ENCODE data around the gene IGSF1. TPM values are rescaled to one million over a fixed set of nuclear protein-coding genes. Genes with fewer than 3 reads are reported as not detected.
"Not testable (repeated sequence)": the region's sequence is repeated elsewhere in the genome, so short reads cannot be mapped to it uniquely, and the experiment has no call there.

Gene IGSF1
- total RNA-seq, 1 experiment from 2014 or later = 0.79 TPM

GRCh38 chrX:131257367-131257766 lies 31.7 kb downstream of the IGSF1 start:
- no peaks in the 10 kb centered on the region for H3K79me2 ChIP-seq (ENCODE audit: insufficient read depth, low read length)
- CTCF ChIA-PET = no interaction called here
- H3K27me3 ChIP-seq (ENCODE audit: insufficient read depth, low read length) = no peaks in the 10 kb centered on the region
- POLR2A ChIA-PET = no interaction called here
- no peak overlapping the region for H3K4me3 ChIP-seq (replicated peaks in 1 of 2; ENCODE audit: low read depth in 1 of 2, low read length in 2 of 2)
- no TSS peak for BruUV-seq (replicated peaks)
- no peak for ATAC-seq
- no peak overlapping the region for H3K9ac ChIP-seq (ENCODE audit: low read length)
- H3K4me2 ChIP-seq (ENCODE audit: low read length) = no peak overlapping the region
- H3K4me1 ChIP-seq (ENCODE audit: control insufficient read depth in 1 of 2, insufficient read depth in 2 of 2, low read length in 2 of 2) = no peaks in the 10 kb centered on the region
- no peak for TF ChIP-seq YY1 (IDR thresholded peaks at IDR 0.05; ENCODE audit: extremely low read depth, insufficient replicate concordance, low read depth, low read length)
- TF ChIP-seq ZNF274 (IDR thresholded peaks at IDR 0.05; ENCODE audit: low read depth, low read length) = no peak
- TF ChIP-seq POLR2AphosphoS5 (IDR thresholded peaks at IDR 0.05; ENCODE audit: low read depth, low read length) = no peak
- no peak for TF ChIP-seq ATF3 (IDR thresholded peaks at IDR 0.05)
- TF ChIP-seq SP1 (IDR thresholded peaks at IDR 0.05; ENCODE audit: low read depth) = no peak
- TF ChIP-seq SIN3A (IDR thresholded peaks at IDR 0.05; ENCODE audit: low read depth) = no peak
- TF ChIP-seq, protein P1, sequence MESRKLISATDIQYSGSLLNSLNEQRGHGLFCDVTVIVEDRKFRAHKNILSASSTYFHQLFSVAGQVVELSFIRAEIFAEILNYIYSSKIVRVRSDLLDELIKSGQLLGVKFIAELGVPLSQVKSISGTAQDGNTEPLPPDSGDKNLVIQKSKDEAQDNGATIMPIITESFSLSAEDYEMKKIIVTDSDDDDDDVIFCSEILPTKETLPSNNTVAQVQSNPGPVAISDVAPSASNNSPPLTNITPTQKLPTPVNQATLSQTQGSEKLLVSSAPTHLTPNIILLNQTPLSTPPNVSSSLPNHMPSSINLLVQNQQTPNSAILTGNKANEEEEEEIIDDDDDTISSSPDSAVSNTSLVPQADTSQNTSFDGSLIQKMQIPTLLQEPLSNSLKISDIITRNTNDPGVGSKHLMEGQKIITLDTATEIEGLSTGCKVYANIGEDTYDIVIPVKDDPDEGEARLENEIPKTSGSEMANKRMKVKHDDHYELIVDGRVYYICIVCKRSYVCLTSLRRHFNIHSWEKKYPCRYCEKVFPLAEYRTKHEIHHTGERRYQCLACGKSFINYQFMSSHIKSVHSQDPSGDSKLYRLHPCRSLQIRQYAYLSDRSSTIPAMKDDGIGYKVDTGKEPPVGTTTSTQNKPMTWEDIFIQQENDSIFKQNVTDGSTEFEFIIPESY (IDR thresholded peaks at IDR 0.05; ENCODE audit: extremely low read depth, insufficient replicate concordance, low read length) = no peak
- intact Hi-C loops (cut with micrococcal nuclease) = no loop called here
- RAD21 ChIA-PET (ENCODE audit: low non-redundant PET in 1 of 2, low total read pairs in 2 of 2, uncharacterized antibody in 2 of 2, unreplicated experiment in 2 of 2) = no interaction called here
- H3K27ac ChIP-seq (ENCODE audit: low read depth, low read length) = no peak overlapping the region
- no peaks in the 10 kb centered on the region for H3K9me2 ChIP-seq (ENCODE audit: insufficient read depth)
- H4K20me1 ChIP-seq (ENCODE audit: insufficient read depth) = no peaks in the 10 kb centered on the region
- no peak overlapping the region for H2AFZ ChIP-seq (ENCODE audit: low read depth, low read length, poor library complexity, severe bottlenecking)
- DNase-seq (ENCODE audit: low read depth, low spot score) = no peak
- H3K9me3 ChIP-seq (ENCODE audit: control insufficient read depth in 1 of 2, insufficient read depth in 1 of 2, low read depth in 1 of 2, low read length in 2 of 2) = no peaks in the 10 kb centered on the region
- H3K36me3 ChIP-seq (ENCODE audit: control insufficient read depth in 1 of 2, insufficient read depth in 2 of 2, low read length in 2 of 2) = no peaks in the 10 kb centered on the region

DNA sequence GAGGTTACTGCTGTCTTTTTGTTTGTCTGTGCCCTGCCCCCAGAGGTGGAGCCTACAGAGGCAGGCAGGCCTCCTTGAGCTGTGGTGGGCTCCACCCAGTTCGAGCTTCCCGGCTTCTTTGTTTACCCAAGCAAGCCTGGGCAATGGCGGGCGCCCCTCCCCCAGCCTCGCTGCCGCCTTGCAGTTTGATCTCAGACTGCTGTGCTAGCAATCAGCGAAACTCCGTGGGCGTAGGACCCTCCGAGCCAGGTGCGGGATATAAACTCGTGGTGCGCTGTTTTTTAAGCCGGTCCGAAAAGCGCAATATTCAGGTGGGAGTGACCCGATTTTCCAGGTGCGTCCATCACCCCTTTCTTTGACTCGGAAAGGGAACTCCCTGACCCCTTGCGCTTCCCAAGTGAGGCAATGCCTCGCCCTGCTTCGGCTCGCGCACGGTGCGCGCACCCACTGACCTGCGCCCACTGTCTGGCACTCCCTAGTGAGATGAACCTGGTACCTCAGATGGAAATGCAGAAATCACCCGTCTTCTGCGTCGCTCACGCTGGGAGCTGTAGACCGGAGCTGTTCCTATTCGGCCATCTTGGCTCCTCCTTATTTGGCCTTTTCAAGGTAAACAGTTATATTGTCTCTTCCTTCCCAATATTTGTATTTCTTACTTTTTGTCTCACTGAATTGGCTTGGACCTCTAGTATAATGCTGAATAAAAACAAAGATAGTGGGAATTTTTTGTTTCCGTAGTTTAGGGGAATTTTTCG lies 37.9 kb downstream of the IGSF1 start:
- intact Hi-C loops (cut with micrococcal nuclease); H3K27me3 ChIP-seq (ENCODE audit: insufficient read depth, low read length); H3K4me1 ChIP-seq (ENCODE audit: control insufficient read depth in 1 of 2, insufficient read depth in 2 of 2, low read length in 2 of 2); ATAC-seq; RAD21 ChIA-PET (ENCODE audit: low non-redundant PET in 1 of 2, low total read pairs in 2 of 2, uncharacterized antibody in 2 of 2, unreplicated experiment in 2 of 2); H3K4me2 ChIP-seq (ENCODE audit: low read length); CTCF ChIA-PET; H3K79me2 ChIP-seq (ENCODE audit: insufficient read depth, low read length); H3K9me2 ChIP-seq (ENCODE audit: insufficient read depth); H3K4me3 ChIP-seq (replicated peaks in 1 of 2; ENCODE audit: low read depth in 1 of 2, low read length in 2 of 2); POLR2A ChIA-PET; H2AFZ ChIP-seq (ENCODE audit: low read depth, low read length, poor library complexity, severe bottlenecking); H3K9ac ChIP-seq (ENCODE audit: low read length); BruUV-seq (replicated peaks); H3K36me3 ChIP-seq (ENCODE audit: control insufficient read depth in 1 of 2, insufficient read depth in 2 of 2, low read length in 2 of 2); DNase-seq (ENCODE audit: low read depth, low spot score); H3K27ac ChIP-seq (ENCODE audit: low read depth, low read length); H3K9me3 ChIP-seq (ENCODE audit: control insufficient read depth in 1 of 2, insufficient read depth in 1 of 2, low read depth in 1 of 2, low read length in 2 of 2); H4K20me1 ChIP-seq (ENCODE audit: insufficient read depth): not testable (repeated sequence)
